Measurements from ENCODE around the gene LEF1. TPM values are rescaled to one million over a fixed set of nuclear protein-coding genes. Genes with fewer than 3 reads are reported as not detected.
A peak's percentile ranks its signal among the peaks of the same experiment; 100 is the strongest.

Gene LEF1
- 1 to 10 TPM in 1 of 2 donors, under 1 TPM in 1; 0.71 to 1.3 TPM for total RNA-seq
- long read RNA-seq, result 0 reads

- intact Hi-C loops (cut with DNase I), result no loop called here
- ATAC-seq (peak in 1 of 2 donors; percentile 19), DNase-seq (peak; percentile 31)
Measured at GRCh38 chr4:108168671-108169523, at the start of gene LEF1. Gene LEF1, minus strand, starts transcription at chr4:108168932. Its CDS starts 1,165 bp downstream, at chr4:108167767.

DNA sequence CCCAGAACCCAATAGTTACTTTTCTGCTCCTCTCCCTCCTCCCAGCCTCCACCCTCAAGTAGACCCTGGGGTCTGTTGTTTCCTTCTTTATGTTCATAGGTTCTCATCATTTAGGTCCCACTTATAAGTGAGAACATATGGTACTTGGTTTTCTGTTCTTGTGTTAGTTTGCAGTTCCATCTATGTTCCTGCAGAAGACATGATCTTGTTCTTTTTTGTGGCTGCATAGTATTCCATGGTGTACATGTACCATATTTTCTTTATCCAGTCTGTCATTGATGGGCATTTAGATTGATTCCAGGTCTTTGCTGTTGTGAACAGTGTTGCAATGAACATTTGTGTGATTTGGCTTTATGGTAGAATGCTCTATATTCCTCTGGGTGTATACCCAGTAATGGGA is 47.8 kb upstream of the LEF1 start:
- intact Hi-C loops (cut with DNase I), result no loop called here
- DNase-seq, result no peak
- no peak for ATAC-seq

DNA sequence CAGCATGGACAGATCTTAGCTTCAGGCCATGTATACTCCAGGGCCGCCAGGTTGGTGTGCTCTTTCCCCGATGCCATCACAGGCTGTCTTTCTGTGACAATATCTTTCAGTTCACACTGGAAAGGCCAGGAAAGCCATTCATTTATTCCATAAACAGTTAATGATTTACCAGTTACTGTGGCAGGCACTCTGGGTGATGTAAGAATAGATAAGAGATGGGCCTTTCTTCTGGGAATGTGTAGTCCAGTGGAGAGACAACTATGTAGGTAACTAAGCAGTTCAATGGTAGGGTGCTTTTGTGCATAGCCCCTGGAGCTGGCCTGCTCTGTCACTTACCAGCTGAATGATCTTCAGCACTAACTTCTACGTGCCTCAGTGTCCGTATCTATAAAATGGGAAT is 46.3 kb upstream of the LEF1 start:
- ATAC-seq (no peak), DNase-seq (no peak)
- intact Hi-C loops (cut with DNase I), result no loop called here

- intact Hi-C loops (cut with DNase I), result no loop called here
- DNase-seq (no peak), ATAC-seq (no peak)
Measured at GRCh38 chr4:108213723-108214122, 45.0 kb upstream of the LEF1 start.

DNA sequence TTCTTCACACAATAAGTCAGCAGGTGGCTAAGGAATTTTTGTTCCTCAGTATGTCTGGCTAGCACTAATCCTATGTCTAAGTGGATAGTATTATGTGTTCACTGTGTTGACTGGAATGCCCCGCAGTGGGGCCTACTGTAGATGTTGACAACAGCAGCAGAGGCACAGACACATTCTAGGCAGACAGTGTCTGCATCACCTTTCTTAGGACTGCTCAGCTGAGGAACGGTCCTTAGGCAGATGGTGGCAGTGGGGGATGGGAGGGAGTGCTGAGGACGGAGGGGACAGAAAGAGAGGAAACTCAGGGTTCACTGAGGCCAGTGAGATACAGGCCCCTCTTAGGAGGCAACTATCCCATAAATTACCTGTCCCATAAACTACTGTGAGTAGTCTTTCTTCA is 44.6 kb upstream of the LEF1 start:
- no peak for DNase-seq
- intact Hi-C loops (cut with DNase I), result no loop called here
- ATAC-seq, result no peak

DNA sequence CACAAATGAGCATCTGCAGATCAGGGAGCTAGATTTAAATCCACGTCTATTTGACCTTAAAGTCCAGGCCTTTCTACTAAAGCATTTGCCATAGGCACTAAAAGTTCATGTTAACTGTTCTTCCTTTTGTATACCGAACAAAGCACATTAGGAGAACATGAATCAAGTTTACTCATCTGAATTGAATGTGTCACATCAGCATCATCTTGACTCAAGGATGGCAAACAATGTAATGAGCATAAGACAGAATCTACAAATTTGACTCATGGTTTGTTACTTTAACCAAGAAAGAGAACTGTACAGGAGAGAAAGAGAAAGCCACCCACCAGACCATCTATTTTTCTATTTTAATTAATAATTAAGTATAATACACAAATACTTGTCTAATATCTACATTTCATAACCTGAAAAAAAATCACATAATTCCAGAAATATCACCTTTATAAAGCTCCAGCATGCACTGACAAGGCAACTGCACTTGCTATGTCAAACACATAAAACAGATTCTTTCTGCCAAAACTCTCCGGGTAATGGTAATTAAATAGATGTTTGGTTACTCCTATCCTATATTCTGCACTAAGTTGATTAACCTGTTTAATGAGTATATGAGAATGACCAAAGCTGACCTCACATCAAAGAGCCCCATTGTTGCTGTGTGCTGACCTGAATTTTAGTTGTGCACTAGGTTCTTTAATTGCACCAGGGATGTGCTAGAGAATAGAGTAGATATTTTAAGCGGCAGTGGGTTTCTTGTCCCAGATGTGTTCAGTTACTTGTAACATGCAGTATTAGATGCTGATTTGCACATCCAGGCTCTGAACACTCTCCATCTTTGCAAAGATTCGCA is 42.5 kb upstream of the LEF1 start:
- ATAC-seq, result no peak
- DNase-seq, result no peak
- intact Hi-C loops (cut with DNase I), result no loop called here

- DNase-seq (no peak), ATAC-seq (no peak)
- intact Hi-C loops (cut with DNase I), result no loop called here
Measured at GRCh38 chr4:108209489-108209888, 40.8 kb upstream of the LEF1 start.

DNA sequence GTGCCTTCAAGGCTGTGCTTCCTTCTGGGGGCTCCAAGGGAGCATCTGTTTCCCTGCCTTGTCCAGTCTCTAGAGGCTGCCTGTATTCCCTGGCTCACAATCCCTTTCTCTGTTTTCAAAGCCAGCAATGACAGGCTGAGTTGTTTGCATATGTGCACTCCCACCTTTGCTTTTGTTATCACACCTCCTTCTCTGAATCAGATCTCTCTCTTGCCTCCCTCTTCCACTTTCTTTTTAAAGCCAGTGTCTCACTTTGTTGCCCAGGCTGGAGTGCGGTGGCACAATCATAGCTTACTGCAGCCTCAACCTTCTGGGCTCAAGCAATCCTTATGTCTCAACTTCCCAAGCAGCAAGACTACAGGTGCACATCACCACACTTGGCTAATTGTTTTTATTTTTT is 37.1 kb upstream of the LEF1 start:
- no peak for DNase-seq
- intact Hi-C loops (cut with DNase I), result no loop called here
- no peak for ATAC-seq

DNA sequence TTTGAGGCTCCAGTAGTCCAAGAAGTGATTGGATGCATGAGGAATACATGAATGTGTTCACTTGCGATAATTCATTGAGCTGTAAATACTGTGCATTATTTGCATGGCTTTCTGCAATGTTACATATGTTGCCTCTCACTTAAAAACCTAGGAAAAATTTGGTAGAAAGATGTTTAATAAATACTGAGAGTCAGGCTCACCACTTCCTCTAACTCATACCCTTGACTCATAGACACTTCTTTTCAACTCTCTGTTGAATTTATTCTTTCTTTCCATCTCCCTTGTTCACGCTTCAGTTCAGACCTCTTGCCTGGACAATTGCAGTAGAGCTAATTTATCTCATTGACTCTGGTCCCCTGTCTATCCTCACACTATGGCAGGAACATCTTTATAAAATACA is 35.8 kb upstream of the LEF1 start:
- intact Hi-C loops (cut with DNase I), result no loop called here
- no peak for ATAC-seq
- no peak for DNase-seq

DNA sequence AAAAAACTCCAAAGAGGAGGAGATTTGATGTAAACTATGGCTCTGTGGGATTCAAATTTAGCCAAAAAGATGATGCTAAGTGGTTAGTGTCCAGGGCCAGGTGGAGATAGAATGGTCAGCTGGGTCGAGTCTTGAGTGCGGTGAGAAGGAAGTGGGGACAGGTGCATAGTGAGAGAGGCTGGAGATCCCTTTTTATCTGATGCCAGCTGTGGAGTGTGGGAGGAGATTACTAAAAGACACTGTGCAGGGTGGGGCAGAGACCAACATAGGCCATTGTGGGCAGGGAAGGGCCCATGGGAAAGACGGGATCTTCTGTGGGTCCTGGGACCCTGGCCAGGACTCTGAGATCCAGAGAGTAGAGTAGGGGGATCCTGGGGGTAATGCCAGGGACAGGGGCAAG is 34.6 kb upstream of the LEF1 start:
- intact Hi-C loops (cut with DNase I), result no loop called here
- ATAC-seq, result no peak
- no peak for DNase-seq

- intact Hi-C loops (cut with DNase I), result no loop called here
- ATAC-seq (no peak), DNase-seq (no peak)
Measured at GRCh38 chr4:108201774-108202173, 33.0 kb upstream of the LEF1 start.

- no peak for DNase-seq
- no peak for ATAC-seq
- intact Hi-C loops (cut with DNase I), result no loop called here
Measured at GRCh38 chr4:108199881-108200280, 31.1 kb upstream of the LEF1 start.

- DNase-seq (no peak), ATAC-seq (no peak)
- intact Hi-C loops (cut with DNase I), result no loop called here
Measured at GRCh38 chr4:108193886-108194672, 25.3 kb upstream of the LEF1 start.

DNA sequence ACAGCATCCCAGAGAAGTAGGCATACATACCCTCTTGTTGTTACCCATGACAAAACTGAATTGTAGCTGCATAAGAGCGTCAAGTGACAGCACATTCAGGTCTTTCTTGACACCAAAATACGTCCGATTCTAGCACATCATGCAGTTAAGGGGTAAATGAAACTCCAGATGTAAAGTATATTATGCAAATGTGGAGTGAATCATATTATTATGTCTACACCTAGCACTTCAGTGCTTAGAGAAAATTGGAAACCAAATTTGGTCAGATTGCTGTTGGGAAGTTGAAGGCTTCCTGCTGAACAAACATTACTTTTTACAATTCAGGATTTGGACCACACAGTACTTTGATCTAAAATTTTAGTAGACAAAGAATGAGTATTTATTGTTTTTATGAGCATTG is 24.2 kb upstream of the LEF1 start:
- intact Hi-C loops (cut with DNase I), result no loop called here

DNA sequence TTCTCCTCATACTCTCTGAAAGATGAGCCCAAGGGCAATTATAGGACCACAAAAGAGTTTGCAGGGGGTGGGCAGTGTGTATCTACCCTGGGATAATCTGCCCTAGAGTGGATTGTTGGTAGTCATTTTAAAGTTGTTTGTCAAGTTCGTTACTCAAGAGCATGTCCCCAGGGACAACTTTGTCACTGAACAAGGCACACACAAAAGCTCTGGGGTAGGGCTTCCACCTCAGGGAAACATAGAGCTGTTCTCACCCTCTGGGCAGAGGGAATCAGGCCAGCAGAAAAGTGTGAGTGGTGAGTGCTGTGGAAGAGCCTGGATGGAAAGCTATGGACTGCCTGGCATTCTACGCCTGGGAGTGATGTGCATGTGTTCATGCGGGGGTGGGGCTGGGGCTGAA is 23.3 kb upstream of the LEF1 start:
- no peak for DNase-seq
- intact Hi-C loops (cut with DNase I), result no loop called here
- no peak for ATAC-seq

More for the DNA sequence above, 24.2 kb upstream of the LEF1 start:
- ATAC-seq (no peak), DNase-seq (no peak)

DNA sequence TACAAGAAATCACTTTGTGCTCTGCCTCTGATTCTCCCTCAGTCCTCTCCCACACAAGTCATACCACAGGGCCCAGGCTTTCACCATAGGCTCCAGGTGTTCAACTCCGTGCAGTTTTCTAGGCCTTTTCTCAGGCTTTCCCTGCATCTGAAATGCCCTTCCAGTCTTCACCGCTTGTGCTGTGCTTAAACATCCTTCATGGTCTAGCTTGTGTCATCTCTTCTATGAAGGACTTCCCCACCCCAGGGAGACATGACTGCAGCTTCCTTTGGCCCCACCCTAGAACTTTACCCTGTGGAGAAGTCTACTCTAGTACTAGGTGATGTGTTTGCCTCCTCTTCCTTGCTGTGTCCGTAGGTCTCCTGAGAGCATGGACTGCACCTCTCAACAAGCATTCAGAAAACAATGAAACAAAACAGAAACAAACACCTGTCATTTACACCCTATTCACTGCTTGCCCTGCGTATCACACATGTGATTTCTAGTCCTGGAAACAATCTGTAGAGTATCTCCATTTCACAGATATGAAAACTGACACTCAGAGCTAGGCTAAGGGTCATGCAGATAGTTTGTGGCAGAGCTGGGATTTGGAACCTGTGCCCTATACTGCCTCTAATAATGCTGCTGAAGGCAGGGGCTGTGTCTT is 22.7 kb upstream of the LEF1 start:
- ATAC-seq (no peak), DNase-seq (no peak)
- intact Hi-C loops (cut with DNase I), result no loop called here

- no peak for ATAC-seq
- intact Hi-C loops (cut with DNase I), result no loop called here
- no peak for DNase-seq
Measured at GRCh38 chr4:108188770-108189169, 20.0 kb upstream of the LEF1 start.

DNA sequence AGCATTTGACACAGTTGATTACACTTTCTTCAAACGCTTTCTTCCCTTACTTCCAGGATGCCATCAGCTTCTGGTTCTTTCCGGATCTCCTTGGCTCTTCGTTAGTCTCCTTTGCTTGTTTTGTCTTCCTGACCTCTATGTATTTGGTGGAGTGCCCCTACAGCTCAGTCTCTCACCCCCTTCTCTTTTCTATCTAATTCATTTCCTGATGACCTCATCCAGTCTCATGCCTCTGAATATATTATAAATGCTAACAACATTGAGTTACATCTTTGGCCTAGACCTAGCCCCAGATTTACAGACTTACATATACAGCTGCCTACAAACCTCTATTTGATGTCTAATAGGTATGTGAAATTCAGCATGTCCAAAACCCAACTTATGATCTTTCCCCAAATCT is 16.5 kb upstream of the LEF1 start:
- no peak for DNase-seq
- intact Hi-C loops (cut with DNase I), result no loop called here
- ATAC-seq, result no peak

DNA sequence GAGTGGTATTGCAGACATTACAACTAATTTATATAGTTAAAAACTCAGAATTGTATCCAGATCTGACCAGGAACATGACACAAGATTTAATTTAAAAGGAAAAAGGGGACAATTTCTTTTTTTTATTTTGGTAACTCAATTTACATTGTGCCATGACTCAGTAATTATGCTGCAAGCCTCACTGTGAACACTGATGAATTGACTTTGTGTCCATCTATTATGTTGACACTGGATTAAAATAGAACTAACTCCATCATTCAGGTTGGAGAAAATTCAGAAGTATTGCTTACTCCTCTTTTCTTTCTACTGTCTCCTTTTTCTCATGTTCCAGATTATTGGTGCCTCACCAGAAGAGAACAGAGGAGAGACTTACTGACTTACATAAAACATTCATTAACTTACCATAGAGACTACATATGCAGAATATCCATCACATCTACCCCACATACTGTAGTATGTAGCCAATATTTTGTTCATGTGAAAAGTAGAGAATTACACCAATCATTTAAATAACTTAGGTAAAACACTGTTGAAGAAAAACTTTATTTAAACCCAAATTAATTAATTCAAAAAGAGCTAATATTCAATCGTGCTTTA is 15.8 kb upstream of the LEF1 start:
- intact Hi-C loops (cut with DNase I), result no loop called here
- ATAC-seq (no peak), DNase-seq (no peak)
